ENCODE results near the gene ERN1. TPM values are rescaled to one million over a fixed set of nuclear protein-coding genes. Genes with fewer than 3 reads are reported as not detected.

Gene ERN1
- polyA plus RNA-seq, 3 donors = 7.8 to 8.9 (median 8.4) TPM

- no peak for DNase-seq (ENCODE audit: low read depth in 3 of 3, low spot score in 2 of 3)
These were observed 28.5 kb upstream of the ERN1 start for GRCh38 chr17:64158406-64158805.

GRCh38 chr17:64157669-64158180, 27.8 kb upstream of the ERN1 start:
- no peak for DNase-seq (ENCODE audit: low read depth in 3 of 3, low spot score in 2 of 3)

- no peak for DNase-seq (ENCODE audit: low read depth in 3 of 3, low spot score in 2 of 3)
These were observed 26.7 kb upstream of the ERN1 start for GRCh38 chr17:64156670-64157069.

GRCh38 chr17:64155751-64156544, 26.0 kb upstream of the ERN1 start:
- DNase-seq (ENCODE audit: low read depth in 3 of 3, low spot score in 2 of 3) = no peak

- no peak for DNase-seq (ENCODE audit: low read depth in 3 of 3, low spot score in 2 of 3)
These were observed 25.2 kb upstream of the ERN1 start for GRCh38 chr17:64155129-64155528.

GRCh38 chr17:64154717-64155116, 24.8 kb upstream of the ERN1 start:
- no peak for DNase-seq (ENCODE audit: low read depth in 3 of 3, low spot score in 2 of 3)

- no peak for DNase-seq (ENCODE audit: low read depth in 3 of 3, low spot score in 2 of 3)
These were observed 24.4 kb upstream of the ERN1 start for GRCh38 chr17:64154313-64154695.

GRCh38 chr17:64153565-64154312, 23.8 kb upstream of the ERN1 start:
- no peak for DNase-seq (ENCODE audit: low read depth in 3 of 3, low spot score in 2 of 3)

- DNase-seq (ENCODE audit: low read depth in 3 of 3, low spot score in 2 of 3) = no peak
These were observed 22.6 kb upstream of the ERN1 start for GRCh38 chr17:64152428-64153125.

GRCh38 chr17:64151016-64151368, 21.0 kb upstream of the ERN1 start:
- DNase-seq (ENCODE audit: low read depth in 3 of 3, low spot score in 2 of 3) = no peak

GRCh38 chr17:64150237-64151015, 20.5 kb upstream of the ERN1 start:
- DNase-seq (ENCODE audit: low read depth in 3 of 3, low spot score in 2 of 3) = no peak

- no peak for DNase-seq (ENCODE audit: low read depth in 3 of 3, low spot score in 2 of 3)
These were observed 19.3 kb upstream of the ERN1 start for GRCh38 chr17:64149196-64149595.

GRCh38 chr17:64148699-64149098, 18.8 kb upstream of the ERN1 start:
- no peak for DNase-seq (ENCODE audit: low read depth in 3 of 3, low spot score in 2 of 3)

GRCh38 chr17:64148017-64148631, 18.2 kb upstream of the ERN1 start:
- no peak for DNase-seq (ENCODE audit: low read depth in 3 of 3, low spot score in 2 of 3)

GRCh38 chr17:64147110-64148016, 17.4 kb upstream of the ERN1 start:
- no peak for DNase-seq (ENCODE audit: low read depth in 3 of 3, low spot score in 2 of 3)

GRCh38 chr17:64146418-64147109, 16.6 kb upstream of the ERN1 start:
- DNase-seq (ENCODE audit: low read depth in 3 of 3, low spot score in 2 of 3) = no peak

- peak; percentile 96 to 98 (median 96) for DNase-seq (ENCODE audit: low read depth in 3 of 3, low spot score in 2 of 3)
These were observed 15.9 kb upstream of the ERN1 start for GRCh38 chr17:64145751-64146417.

GRCh38 chr17:64145375-64145750, 15.4 kb upstream of the ERN1 start:
- DNase-seq (ENCODE audit: low read depth in 3 of 3, low spot score in 2 of 3) = no peak

All from right renal cortex interstitium (tissue), 3 donors.